IMR-90 (cell line): Measurements from ENCODE around the gene JPH3. TPM values are rescaled to one million over a fixed set of nuclear protein-coding genes. Genes with fewer than 3 reads are reported as not detected.

Experiments used
- ATAC-seq: fragments of 200-7000 bp; cut with Tn5 transposase; 2 replicates; pipeline ENCODE4 v1.9.1; 2020; ENCODE audit warnings: low read depth, mild to moderate bottlenecking, moderate library complexity
- BruUV-seq: library from RNA; stranded (reverse); fragments of 400-500 nt; replicated peaks from 2 replicates; lab custom pipeline; 2021; lab: Mats Ljungman, UMichigan
- CTCF ChIA-PET: fragments of 300-600 bp; formaldehyde crosslinking; extraction: SDS; loops from one replicate; lab custom pipeline; 2021; ENCODE audit warnings: antibody characterized with exemption; lab: Yijun Ruan, JAX
- POLR2A ChIA-PET: fragments of 300-600 bp; sonication (Branson Sonifier 250); formaldehyde crosslinking; loops from one replicate; lab custom pipeline; 2022; ENCODE audit warnings: antibody characterized with exemption; ENCODE audit not compliant: unreplicated experiment; lab: Charles Lee
- DNase-seq: peaks from one replicate; pipeline ENCODE4 v3.0.0; 2013
- H2AFZ ChIP-seq: replicated peaks from 2 replicates; pipeline ENCODE3; 2013; ENCODE audit warnings: low read length, mild to moderate bottlenecking; ENCODE audit not compliant: poor library complexity
- H2AK5ac ChIP-seq: 2 replicates; pipeline ENCODE4 v1.6.1; 2013; ENCODE audit warnings: low read depth, low read length, inconsistent platforms
- H2AK9ac ChIP-seq: replicated peaks from 2 replicates; pipeline ENCODE3; 2013; ENCODE audit warnings: mild to moderate bottlenecking, low read depth, low read length, moderate library complexity; ENCODE audit not compliant: poor library complexity
- H2BK120ac ChIP-seq: 2 replicates; pipeline ENCODE4 v1.6.1; 2013; ENCODE audit warnings: low read depth, low read length, inconsistent platforms
- H2BK15ac ChIP-seq: 3 replicates; pipeline ENCODE4 v1.6.1; 2013; ENCODE audit warnings: low read depth, low read length, inconsistent platforms
- H2BK20ac ChIP-seq: 2 replicates; pipeline ENCODE4 v1.6.1; 2013; ENCODE audit warnings: low read depth, mild to moderate bottlenecking, inconsistent platforms, low read length, moderate library complexity
- H2BK5ac ChIP-seq: 2 replicates; pipeline ENCODE4 v1.6.1; 2013; ENCODE audit warnings: mild to moderate bottlenecking, low read depth, low read length, inconsistent platforms; ENCODE audit not compliant: poor library complexity, severe bottlenecking
- H3K14ac ChIP-seq: replicated peaks from 2 replicates; pipeline ENCODE4 v1.6.1; 2013; ENCODE audit warnings: low read depth, low read length, inconsistent platforms
- H3K18ac ChIP-seq: 2 replicates; pipeline ENCODE4 v1.6.1; 2013; ENCODE audit warnings: low read depth, low read length, control low read depth
- H3K23ac ChIP-seq: 2 replicates; pipeline ENCODE4 v1.6.1; 2013; ENCODE audit warnings: low read depth, low read length, inconsistent platforms
- H3K27ac ChIP-seq: 2 replicates; pipeline ENCODE4 v1.5.1; 2013; ENCODE audit warnings: mild to moderate bottlenecking, control low read depth, low read length; ENCODE audit not compliant: insufficient read depth
- H3K27me3 ChIP-seq: 2 replicates; pipeline ENCODE4 v1.6.1; 2013; ENCODE audit warnings: low read length; ENCODE audit not compliant: control insufficient read depth, insufficient read depth
- H3K36me3 ChIP-seq: 2 replicates; pipeline ENCODE4 v1.6.1; 2013; ENCODE audit warnings: low read length, mixed read lengths; ENCODE audit not compliant: control insufficient read depth, insufficient read depth
- H3K4ac ChIP-seq: 2 replicates; pipeline ENCODE4 v1.6.1; 2013; ENCODE audit warnings: low read depth, low read length, inconsistent platforms
- H3K4me1 ChIP-seq: 2 replicates; pipeline ENCODE4 v1.6.1; 2013; ENCODE audit warnings: low read length, mixed read lengths; ENCODE audit not compliant: control insufficient read depth, insufficient read depth
- H3K4me2 ChIP-seq: 2 replicates; pipeline ENCODE4 v1.6.1; 2013; ENCODE audit warnings: low read depth, mild to moderate bottlenecking, control low read depth, low read length, moderate library complexity
- H3K4me3 ChIP-seq: 2 replicates; pipeline ENCODE4 v1.5.1; 2013; ENCODE audit warnings: low read depth, mild to moderate bottlenecking, control low read depth, low read length, moderate library complexity; ENCODE audit not compliant: insufficient read depth
- H3K56ac ChIP-seq: 2 replicates; pipeline ENCODE4 v1.6.1; 2013; ENCODE audit warnings: low read length, inconsistent platforms; ENCODE audit not compliant: insufficient read depth; ENCODE audit errors: extremely low read depth
- H3K79me1 ChIP-seq, 2 experiments: 2 replicates each; pipeline ENCODE4 v1.6.1; 2013; ENCODE audit warnings: low read length in 2 of 2, inconsistent platforms in 1 of 2, low read depth in 1 of 2
- H3K9ac ChIP-seq: 2 replicates; pipeline ENCODE4 v1.6.1; 2013; ENCODE audit warnings: low read depth, low read length, control low read depth
- H3K9me1 ChIP-seq: 2 replicates; pipeline ENCODE4 v1.6.1; 2013; ENCODE audit warnings: low read length, inconsistent platforms; ENCODE audit not compliant: insufficient read depth
- H3K9me3 ChIP-seq: 2 replicates; pipeline ENCODE4 v1.6.1; 2013; ENCODE audit warnings: low read length; ENCODE audit not compliant: control insufficient read depth, insufficient read depth
- H4K20me1 ChIP-seq: 2 replicates; pipeline ENCODE4 v1.6.1; 2013; ENCODE audit warnings: low read length, inconsistent platforms; ENCODE audit not compliant: insufficient read depth
- H4K5ac ChIP-seq: 2 replicates; pipeline ENCODE4 v1.6.1; 2013; ENCODE audit warnings: mild to moderate bottlenecking, low read depth, low read length, control low read depth
- H4K8ac ChIP-seq, 2 experiments: 2 replicates each; pipeline ENCODE4 v1.6.1; 2013; ENCODE audit warnings: low read depth in 2 of 2, low read length in 2 of 2, control low read depth in 1 of 2, inconsistent platforms in 1 of 2
- H4K91ac ChIP-seq: 2 replicates; pipeline ENCODE4 v1.6.1; 2013; ENCODE audit warnings: low read depth, low read length, inconsistent platforms; ENCODE audit not compliant: insufficient read depth
- BHLHE40 ChIP-seq: fragments of 150-350 bp; IDR thresholded peaks from 2 replicates; pipeline ENCODE4 v1.6.1; 2016; ENCODE audit warnings: mild to moderate bottlenecking, low read depth, low read length
- CEBPB ChIP-seq: IDR thresholded peaks from 2 replicates; pipeline ENCODE4 v1.6.1; 2012; ENCODE audit warnings: low read depth, low read length, improper control_type of control experiment
- CHD1 ChIP-seq: IDR thresholded peaks from 2 replicates; pipeline ENCODE4 v1.6.1; 2012; ENCODE audit warnings: low read depth, low read length, improper control_type of control experiment
- MAZ ChIP-seq: IDR thresholded peaks from 2 replicates; pipeline ENCODE4 v1.6.1; 2012; ENCODE audit warnings: low read depth, mild to moderate bottlenecking, low read length, improper control_type of control experiment, moderate library complexity, borderline replicate concordance
- MXI1 ChIP-seq: IDR thresholded peaks from 2 replicates; pipeline ENCODE4 v1.6.1; 2012; ENCODE audit warnings: low read depth, mild to moderate bottlenecking, low read length, moderate library complexity, borderline replicate concordance
- NFE2L2 ChIP-seq: fragments of 150-350 bp; IDR thresholded peaks from 2 replicates; pipeline ENCODE4 v1.6.1; 2016; ENCODE audit warnings: low read depth, mild to moderate bottlenecking, low read length
- POLR2A ChIP-seq: IDR thresholded peaks from 2 replicates; pipeline ENCODE4 v1.6.1; 2012; ENCODE audit warnings: mild to moderate bottlenecking, low read depth, low read length
- RAD21 ChIP-seq: IDR thresholded peaks from 2 replicates; pipeline ENCODE4 v1.6.1; 2012; ENCODE audit warnings: low read length, improper control_type of control experiment
- RCOR1 ChIP-seq: IDR thresholded peaks from 2 replicates; pipeline ENCODE4 v1.6.1; 2012; ENCODE audit warnings: mild to moderate bottlenecking, low read length, improper control_type of control experiment; ENCODE audit not compliant: insufficient replicate concordance
- RFX5 ChIP-seq: IDR thresholded peaks from 2 replicates; pipeline ENCODE4 v1.8.0; 2012; ENCODE audit warnings: low read depth, mild to moderate bottlenecking, low read length, moderate library complexity
- SMC3 ChIP-seq: fragments of 150-350 bp; IDR thresholded peaks from 2 replicates; pipeline ENCODE4 v1.6.1; 2016; ENCODE audit warnings: low read depth, mild to moderate bottlenecking, antibody characterized with exemption, low read length, moderate library complexity
- whole genome bisulfite sequencing, 2 experiments: methylation state at CpG; one replicate each; pipeline versions ENCODE4 v1.1.5 to v1.1.7; 2013; ENCODE audit warnings: missing lambda C conversion rate in 2 of 2; ENCODE audit not compliant: insufficient read length in 1 of 2; ENCODE audit errors: extremely low coverage in 2 of 2; 5-methylcytosine and 5-hydroxymethylcytosine counted together
- dilution Hi-C: fragments of 300-500 bp; cut with HindIII; formaldehyde crosslinking; loops from one replicate; pipeline ENCODE4 v1.14.3; 2018; ENCODE audit warnings: low sequenced_read_pairs; ENCODE audit not compliant: unreplicated experiment
- in situ Hi-C: fragments of 300-500 bp; cut with MboI; formaldehyde crosslinking; loops from 3 replicates; pipeline ENCODE4 v1.14.3; 2019; ENCODE audit warnings: low sequenced_read_pairs, inconsistent platforms, mixed read lengths
- intact Hi-C: fragments of 100-400 bp; cut with micrococcal nuclease; formaldehyde crosslinking; loops from 2 replicates; pipeline ENCODE4 v1.10.0; 2022
- polyA plus RNA-seq, 3 experiments: library from polyadenylated mRNA; depleted of rRNA; stranded (reverse); fragments of >200 nt; gene quantifications; 2 replicates each; pipeline ENCODE4 v1.2.3, GENCODE V29; 2012; ENCODE audit warnings: low replicate concordance in 1 of 3
- total RNA-seq: library from RNA; depleted of rRNA; stranded (reverse); fragments of >200 nt; gene quantifications from 2 replicates; pipeline ENCODE4 v1.2.3, GENCODE V29; 2012
- TF ChIP-seq, protein P1 (sequence below): conservative IDR thresholded peaks from 2 replicates; pipeline ENCODE4 v1.5.1; 2012; ENCODE audit warnings: mild to moderate bottlenecking, low read depth, low read length, improper control_type of control experiment

The JPH3 gene
- total and polyA plus RNA-seq, 2 of the 4 experiments (the other 2 are of a cell fraction), result 0.03 TPM; not detected in 1

DNA sequence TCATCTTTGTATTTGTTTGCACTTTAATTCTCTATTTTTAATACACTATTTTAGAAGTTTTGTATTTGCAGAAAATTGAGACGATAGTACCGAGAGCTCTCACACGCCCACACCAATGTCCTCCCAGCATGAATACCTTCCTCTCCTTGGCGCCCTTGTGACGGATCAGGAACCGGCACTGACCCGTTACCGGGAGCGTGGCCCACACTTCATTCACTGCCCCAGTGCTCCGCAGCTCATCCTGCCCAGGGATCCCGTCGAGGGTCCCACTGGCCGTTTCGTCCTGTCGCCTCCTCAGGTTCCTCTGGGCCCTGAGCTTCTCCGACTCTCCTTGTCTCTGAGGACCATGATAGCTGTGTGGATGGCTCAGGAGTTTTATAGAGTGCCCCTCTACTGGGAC is 112.9 kb downstream of the JPH3 start:
- Histone ChIP-seq H3K18ac (no peak overlapping the region), H3K79me1 (no peaks in the 10 kb centered on the region), H3K9ac (no peak overlapping the region), H2BK15ac (no peak overlapping the region), H2BK20ac (no peak overlapping the region), H3K27ac (no peak overlapping the region), H4K5ac (no peak overlapping the region), H3K27me3 (no peaks in the 10 kb centered on the region), H2BK5ac (no peak overlapping the region), H3K36me3 (peaks cover 22% of the 10 kb centered on the region), H3K14ac (no peak overlapping the region), H3K9me1 (peaks cover 2% of the 10 kb centered on the region), H2BK120ac (no peak overlapping the region), H4K20me1 (no peaks in the 10 kb centered on the region; the same call in 1 of the 2 replicates), H3K4me3 (no peak overlapping the region), H3K4me2 (no peak overlapping the region), H2AK9ac (no peak overlapping the region), H3K4ac (no peak overlapping the region), H2AK5ac (no peak overlapping the region), H4K8ac (no peak overlapping the region), H3K23ac (no peak overlapping the region), H4K91ac (no peak overlapping the region), H3K9me3 (no peaks in the 10 kb centered on the region), H3K4me1 (no peaks in the 10 kb centered on the region), H2AFZ (no peak overlapping the region), H3K56ac (no peak overlapping the region)
- in situ Hi-C loops, result no loop called here
- intact Hi-C loops, result no loop called here
- POLR2A ChIA-PET, result no interaction called here
- no peak for ATAC-seq
- no peak for DNase-seq
- 97% methylated on average over 5 of the region's 16 CpGs; no CpG with 5 or more reads in 1 of the 2 experiments for WGBS, 2 experiments
- TF ChIP-seq POLR2A (no peak), CEBPB (no peak), SMC3 (no peak), RAD21 (no peak), NFE2L2 (no peak), RCOR1 (no peak), BHLHE40 (no peak), MXI1 (no peak), CHD1 (no peak), RFX5 (no peak), MAZ (no peak)
- TF ChIP-seq, protein P1, sequence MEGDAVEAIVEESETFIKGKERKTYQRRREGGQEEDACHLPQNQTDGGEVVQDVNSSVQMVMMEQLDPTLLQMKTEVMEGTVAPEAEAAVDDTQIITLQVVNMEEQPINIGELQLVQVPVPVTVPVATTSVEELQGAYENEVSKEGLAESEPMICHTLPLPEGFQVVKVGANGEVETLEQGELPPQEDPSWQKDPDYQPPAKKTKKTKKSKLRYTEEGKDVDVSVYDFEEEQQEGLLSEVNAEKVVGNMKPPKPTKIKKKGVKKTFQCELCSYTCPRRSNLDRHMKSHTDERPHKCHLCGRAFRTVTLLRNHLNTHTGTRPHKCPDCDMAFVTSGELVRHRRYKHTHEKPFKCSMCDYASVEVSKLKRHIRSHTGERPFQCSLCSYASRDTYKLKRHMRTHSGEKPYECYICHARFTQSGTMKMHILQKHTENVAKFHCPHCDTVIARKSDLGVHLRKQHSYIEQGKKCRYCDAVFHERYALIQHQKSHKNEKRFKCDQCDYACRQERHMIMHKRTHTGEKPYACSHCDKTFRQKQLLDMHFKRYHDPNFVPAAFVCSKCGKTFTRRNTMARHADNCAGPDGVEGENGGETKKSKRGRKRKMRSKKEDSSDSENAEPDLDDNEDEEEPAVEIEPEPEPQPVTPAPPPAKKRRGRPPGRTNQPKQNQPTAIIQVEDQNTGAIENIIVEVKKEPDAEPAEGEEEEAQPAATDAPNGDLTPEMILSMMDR, result no peak
- dilution Hi-C loops, result no loop called here
- CTCF ChIA-PET, result interaction anchor here (0.5 kb wide), 1 partner anchor 16 kb away, joined by 4 read pairs; no protein-coding TSS in a partner anchor
- no TSS peak for BruUV-seq
